GM21723 (cell line): ENCODE results near the gene ALDH8A1.
"Not testable (repeated sequence)": the region's sequence is repeated elsewhere in the genome, so short reads cannot be mapped to it uniquely, and the experiment has no call there.

Experiments
- ATAC-seq: cut with Tn5 transposase; IDR thresholded peaks from one replicate; pipeline ENCODE4 v1.9.1; 2021; ENCODE audit warnings: mild to moderate bottlenecking, moderate library complexity; ENCODE audit not compliant: unreplicated experiment

Gene ALDH8A1

DNA sequence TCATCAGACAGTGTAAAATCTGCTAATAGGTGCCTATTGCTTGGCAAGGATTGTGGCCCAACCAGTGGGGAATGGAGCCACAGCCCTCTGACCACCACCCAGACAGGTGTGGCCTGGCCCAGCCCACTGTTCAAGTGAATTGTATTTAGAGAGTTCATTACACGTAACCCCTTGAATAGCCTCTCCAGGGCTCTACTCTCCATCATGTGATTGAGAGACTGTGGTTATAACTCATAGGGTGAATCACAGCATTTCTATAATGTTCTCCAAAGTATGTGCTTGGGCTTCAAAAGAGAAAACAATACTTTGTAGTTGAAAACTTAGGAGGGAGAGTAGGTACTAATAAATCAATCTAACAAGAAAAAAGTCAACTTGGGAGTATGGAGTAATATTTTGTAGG lies 38.4 kb downstream of the ALDH8A1 start:
- ATAC-seq = no peak

DNA sequence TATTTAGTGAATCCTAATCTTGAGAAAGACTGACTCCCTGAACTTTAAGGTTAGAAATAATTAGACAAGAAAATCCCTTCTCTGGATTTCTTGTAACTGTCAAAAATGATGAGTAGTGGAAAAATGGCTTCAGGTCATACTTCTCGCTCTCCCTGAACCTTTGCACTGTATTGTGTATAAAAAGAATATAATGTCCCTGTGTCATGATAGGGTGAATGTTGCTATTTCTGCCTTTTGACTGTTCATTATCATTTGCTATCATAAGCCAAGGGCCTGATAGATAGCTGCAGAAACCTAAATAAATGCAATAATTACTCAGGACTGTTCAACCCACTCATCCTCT lies 39.3 kb downstream of the ALDH8A1 start:
- no peak for ATAC-seq

DNA sequence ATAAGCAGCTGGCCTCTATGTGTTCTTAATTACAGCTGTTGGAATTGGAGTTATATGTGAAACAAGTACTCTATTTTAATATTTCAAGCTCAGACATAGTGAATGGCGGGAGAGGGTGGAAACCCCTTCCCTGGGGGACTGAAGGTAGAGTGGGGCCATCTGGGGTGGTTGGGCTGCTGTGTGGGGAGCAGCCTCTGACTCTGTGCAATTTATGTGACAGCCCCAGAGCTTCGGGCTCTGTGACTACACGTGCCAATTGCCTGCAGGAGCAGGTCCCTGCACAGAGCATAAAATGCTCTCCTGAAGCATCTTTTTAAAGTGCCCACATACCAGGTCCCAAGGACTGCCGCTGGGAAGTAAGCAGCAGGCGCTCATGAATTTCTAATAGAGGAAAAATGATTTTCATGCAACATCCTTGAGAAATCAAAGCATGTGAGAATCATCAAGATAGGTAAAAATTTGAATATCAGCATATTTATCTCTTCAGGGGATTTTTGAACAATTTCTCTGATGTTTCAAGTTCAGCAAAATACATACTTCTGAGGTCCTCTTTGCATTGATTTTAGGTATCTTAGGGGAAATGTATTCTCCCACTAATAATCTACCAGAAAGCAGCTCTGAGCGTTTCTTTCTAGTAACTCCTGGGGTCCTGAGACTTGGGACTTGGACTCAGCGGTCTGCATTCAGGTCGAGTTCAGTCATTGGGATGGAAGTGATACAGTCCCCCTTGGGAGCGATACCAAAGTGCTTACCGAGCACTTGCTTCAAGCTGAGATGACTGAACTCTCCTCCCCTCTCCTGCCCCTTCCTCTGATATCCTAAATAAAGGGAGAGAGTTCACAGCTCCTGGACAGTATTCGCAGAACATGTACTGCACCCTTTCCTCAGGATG lies 40.0 kb downstream of the ALDH8A1 start:
- no peak for ATAC-seq

DNA sequence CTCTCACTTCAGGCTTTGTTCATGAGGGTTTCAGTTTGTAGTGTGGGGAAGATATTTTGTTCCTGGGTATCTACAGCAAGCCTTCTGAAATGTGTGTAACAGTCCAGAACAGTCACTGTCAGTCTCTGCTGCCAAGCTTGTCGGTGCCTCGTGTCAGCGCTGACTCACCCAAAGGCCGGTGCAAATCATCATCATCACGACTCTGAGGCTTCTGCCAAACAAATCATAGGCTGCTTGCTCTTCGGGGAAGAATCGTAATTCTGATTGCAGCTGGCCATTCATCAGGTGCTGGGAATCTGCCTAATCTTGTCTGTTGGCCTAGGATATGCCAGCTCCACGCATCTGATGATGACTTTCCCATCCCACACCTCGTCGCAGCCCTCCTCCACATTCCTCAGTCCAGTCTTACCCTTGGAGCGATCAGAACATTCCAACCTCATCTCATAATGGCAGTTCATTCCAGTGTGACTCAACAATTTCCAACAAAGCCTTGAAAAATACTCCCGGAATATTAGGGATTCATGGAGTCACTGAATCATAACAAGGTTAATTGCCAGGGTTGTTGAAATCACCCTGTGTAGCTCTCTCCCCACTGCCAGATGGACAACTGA lies 40.9 kb downstream of the ALDH8A1 start:
- no peak for ATAC-seq

DNA sequence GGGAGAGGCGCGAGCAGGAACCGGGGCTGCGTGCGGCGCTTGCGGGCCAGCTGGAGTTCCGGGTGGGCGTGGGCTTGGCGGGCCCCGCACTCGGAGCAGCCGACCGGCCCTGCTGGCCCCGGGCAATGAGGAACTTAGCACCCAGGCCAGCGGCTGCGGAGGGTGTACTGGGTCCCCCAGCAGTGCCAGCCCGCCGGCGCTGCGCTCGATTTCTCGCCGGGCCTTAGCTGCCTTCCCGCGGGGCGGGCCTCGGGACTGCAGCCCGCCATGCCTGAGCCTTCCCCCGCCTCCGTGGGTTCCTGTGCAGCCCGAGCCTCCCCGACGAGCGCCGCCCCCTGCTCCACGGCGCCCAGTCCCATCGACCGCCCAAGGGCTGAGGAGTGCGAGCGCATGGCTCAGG lies 45.2 kb downstream of the ALDH8A1 start:
- not testable (repeated sequence) for ATAC-seq

DNA sequence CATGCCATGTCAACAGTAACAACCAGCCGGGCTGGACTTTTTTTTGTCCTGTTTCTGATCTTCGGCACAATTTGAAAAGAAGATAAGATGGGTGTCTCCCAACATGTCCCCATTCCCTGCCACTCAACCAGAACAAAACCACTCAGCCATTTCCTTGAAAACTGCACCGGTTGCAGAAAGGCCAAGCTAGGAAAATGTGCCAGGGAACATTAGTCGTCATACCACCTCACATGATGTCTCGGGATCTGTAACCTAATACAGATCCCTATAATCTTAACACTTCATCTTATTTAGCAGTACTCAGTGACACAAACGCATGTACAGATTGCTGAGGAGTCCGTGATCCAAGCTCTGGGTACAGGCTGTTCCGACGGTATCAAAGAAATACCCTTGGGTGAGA lies 46.5 kb downstream of the ALDH8A1 start:
- ATAC-seq = no peak

DNA sequence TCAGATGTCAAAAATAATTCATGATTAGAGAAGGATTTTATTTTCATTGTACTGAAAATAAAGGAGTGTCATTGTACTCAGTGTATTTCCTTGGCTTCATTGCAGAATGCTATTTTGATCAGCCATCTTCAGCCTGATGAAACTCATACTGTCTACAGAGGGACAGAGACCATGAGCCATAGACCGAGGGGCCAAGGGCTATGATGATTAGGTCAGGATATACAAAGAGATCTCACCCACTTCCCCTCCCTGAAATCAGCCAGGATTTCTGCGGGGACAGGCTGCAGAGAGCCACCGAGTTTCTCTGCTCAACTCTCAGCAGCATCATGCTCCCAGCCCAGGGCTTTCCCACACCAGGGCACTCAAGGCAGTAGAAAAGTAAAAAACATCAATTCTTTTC lies 47.0 kb downstream of the ALDH8A1 start:
- no peak for ATAC-seq

DNA sequence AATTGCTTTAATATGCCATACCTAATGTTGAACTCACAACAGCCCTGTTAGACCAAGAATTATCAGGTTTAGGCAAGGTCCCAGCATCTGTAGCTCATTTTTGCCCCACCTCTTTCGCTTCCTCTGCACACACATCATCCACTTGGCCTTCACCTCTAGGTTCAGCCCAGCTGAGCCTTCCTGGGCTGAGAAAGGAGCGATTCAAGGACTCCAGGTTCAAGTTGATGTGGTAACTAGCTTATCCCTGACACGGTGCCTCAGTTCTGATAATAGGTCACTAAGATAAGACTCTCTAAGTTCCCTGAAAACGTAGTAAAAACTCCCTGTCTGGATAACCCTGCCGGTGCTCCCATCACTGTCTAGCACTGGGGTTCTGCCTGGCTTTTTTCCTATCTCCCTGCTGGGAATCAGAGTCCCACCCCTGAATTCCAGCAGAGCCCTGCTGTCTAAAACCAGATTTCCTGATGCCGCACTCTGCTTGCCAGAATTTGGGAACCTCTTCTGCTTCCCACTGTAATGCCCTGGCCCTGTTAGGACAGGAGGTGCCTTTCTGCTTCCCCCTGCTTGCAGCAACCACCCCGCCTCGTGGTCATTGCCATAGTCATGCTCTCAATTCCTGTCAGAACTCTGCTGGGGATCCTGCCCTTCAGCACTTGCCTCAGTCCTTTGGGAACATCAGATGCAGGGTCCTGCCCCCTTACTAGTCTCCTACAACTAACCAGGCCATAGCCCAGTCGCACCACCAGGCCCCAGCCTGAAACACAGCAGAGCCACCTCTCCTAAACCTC lies 47.6 kb downstream of the ALDH8A1 start:
- ATAC-seq = no peak

DNA sequence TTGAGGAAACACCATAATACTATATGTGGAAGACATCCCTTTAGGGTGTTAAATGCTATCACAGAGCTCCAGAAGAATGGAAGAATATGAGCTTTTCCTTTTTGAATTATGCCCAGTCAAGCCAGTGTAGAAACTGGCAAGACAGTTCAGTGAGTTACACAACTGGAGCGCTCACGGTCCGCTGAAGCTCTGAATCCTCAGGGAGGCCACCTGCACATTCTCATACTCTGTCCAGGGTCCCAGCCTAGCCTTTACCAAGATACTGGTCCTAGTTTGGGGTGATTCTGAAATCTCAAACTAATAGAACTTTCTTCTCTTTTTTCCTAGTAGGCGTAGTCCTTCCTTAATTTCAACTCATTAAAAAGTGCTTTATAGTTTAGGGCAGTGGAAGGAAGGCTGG lies 51.3 kb downstream of the ALDH8A1 start:
- ATAC-seq = no peak

DNA sequence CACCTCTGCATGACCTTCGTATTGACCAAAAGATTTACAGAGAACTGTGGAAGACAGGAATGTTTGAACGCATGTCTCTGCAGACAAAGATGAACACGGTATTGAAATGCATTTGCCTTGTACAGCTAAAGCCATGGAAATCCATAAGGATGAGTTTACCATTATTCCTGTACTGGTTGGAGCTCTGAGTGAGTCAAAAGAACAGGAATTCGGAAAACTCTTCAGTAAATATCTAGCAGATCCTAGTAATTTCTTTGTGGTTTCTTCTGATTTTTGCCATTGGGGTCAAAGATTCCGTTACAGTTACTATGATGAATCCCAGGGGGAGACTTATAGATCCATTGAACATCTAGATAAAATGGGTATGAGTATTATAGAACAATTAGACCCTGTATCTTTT lies 51.7 kb downstream of the ALDH8A1 start:
- ATAC-seq = not testable (repeated sequence)

DNA sequence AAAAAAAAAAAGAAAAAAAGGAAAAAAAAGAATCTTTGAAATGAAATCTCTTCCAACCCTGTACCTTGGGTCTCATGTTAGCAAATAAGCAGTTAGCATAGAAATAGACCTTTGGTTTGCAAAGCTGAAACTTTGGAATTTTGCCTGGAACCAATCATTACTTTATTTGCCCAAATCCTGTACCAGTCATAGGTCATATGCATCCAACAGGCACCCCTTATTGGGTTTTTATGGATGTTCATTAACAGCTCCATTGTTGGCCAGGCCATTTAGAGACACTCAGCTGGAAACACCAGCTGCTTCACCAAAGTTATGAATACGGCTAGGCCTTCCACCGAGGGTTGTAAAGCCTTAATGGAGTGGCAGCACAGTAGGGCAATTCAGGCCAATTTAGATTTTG lies 53.0 kb downstream of the ALDH8A1 start:
- ATAC-seq = no peak

DNA sequence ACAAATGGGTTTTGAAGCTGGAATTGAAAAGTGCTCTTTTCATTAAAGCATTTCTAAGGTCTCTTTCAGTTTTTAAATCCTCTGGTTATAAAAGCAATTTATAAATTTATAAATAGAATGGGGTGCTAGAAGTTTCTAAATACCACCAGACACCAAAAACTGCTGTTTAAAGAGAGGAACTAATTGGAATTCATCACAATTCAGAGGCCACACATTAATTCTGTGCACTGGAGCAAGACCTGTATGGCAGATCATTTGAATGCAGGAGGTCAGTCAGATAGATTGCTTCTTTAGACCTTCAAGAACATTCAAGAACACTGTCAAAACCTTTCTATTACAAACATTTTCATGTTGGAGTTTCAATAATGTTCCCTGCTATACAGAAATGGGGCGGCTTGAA lies 55.1 kb downstream of the ALDH8A1 start:
- ATAC-seq = no peak

DNA sequence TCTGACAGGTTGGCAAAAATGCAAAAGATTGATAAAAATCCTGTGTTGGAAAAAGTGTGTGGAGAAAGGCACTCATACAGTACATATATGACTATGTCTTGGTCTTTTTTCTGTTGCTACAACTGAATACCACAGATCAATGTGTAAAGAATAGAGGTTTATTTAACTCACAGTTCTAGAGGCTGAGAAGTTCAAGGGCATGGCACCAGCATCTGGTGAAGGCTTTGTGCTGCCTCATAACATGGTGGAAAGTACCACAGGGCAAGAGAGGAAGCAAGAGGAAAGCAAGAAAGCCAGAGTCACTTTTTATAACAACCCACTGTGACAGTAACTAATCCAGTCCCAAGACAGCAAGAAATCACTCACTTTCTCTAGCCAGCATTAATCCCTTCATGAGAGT lies 57.5 kb downstream of the ALDH8A1 start:
- no peak for ATAC-seq

DNA sequence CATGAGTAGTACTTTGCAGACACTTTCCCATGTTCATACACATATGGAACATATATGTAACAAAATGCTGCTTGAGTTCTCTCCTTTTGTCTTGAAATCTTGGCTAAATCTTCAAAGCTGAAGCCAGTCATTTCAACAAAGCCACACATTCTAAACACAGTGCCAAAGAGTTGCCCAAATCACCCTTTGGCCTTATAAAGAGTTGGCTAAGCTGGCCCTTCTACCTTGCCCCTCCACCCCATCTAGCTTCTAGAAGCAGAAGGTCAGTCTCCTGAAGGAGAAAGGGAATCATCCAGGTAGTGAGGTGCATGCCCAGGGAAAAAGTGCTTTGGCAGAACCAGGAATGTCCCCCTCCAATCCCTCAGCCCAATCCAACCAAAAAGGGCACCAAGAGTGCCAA lies 58.3 kb downstream of the ALDH8A1 start:
- ATAC-seq = no peak

DNA sequence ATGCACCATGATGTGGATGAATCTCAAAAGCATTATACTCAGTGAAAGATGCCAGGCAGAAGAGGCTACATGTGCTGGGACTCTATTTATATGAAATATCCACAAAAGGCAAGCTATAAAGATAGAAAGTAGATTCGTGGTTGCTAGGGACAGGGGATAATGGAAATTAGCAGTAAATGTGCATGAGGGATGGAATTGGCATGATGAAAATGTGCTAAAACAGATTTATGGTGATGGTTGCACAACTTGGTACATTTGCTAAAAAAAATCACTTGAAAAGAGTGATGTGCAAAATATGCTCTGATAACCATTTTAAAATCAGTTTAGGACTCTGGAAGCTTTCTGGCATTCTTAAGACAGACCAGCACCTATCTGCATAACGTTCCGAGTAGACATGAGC lies 61.6 kb downstream of the ALDH8A1 start:
- ATAC-seq = no peak

DNA sequence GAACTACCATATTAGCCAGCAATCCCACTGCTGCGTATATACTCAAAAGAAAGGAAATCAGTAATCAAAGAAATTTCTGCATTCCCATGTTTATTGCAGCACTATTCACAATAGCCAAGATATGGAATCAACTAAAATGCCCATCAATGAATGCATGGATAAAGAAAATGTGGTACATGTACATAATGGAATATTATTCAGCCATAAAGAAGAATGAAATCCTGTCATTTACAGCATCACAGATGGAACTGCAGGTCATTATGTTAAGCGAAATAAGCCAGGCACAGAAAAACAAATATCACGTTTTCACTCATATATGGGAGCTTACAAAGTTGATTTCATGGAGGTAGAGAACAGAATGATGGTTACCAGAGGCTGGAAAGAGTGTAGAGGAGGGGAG lies 65.1 kb downstream of the ALDH8A1 start:
- ATAC-seq = no peak

DNA sequence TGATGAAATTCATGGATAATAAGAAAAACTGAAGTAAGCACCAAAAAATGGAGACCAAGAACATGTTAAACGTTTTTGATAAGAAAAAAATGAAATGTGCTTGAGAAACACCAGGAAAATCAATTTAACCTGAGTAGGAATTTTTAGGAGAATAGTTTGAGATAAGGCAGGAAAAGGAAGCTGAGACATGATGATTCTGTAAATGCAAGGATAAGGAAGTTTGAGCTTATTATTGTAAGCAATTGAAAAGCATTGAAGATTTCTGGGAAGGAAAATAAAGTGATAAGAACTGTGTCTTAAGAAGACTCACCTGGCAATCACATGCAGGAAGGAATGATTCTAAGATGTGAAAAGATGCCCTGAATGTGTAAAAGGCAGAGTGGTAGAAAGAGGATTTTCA lies 66.6 kb downstream of the ALDH8A1 start:
- ATAC-seq = no peak

DNA sequence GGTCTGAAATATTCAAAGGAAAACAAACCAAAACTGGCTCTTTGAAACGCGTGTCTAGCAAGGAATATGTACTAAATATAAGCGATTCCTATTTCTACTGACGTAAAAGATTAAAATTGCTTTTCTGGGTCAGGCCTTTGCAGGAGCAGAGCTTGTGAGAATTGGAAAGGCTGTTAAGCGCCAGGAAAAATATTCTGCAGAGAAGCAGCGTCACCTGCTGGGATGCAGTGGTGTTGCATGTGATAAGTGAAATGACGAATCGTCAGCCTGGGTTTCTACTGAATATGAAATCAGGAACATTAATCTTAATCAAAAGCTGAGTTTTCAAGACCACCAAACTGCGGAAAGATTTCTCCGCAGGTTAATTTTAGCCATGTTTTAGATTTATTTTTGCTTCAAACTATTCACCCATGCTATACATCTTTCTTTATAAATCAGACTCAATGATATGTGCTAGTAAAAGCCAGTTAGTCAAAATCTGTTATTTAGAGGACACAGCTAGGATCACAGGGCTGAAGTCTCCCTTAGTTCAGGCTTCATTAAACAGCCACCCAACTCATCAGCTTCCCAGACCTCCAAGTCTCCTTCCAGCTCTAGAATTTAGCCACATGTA lies 67.4 kb downstream of the ALDH8A1 start:
- ATAC-seq = peak; percentile 72

DNA sequence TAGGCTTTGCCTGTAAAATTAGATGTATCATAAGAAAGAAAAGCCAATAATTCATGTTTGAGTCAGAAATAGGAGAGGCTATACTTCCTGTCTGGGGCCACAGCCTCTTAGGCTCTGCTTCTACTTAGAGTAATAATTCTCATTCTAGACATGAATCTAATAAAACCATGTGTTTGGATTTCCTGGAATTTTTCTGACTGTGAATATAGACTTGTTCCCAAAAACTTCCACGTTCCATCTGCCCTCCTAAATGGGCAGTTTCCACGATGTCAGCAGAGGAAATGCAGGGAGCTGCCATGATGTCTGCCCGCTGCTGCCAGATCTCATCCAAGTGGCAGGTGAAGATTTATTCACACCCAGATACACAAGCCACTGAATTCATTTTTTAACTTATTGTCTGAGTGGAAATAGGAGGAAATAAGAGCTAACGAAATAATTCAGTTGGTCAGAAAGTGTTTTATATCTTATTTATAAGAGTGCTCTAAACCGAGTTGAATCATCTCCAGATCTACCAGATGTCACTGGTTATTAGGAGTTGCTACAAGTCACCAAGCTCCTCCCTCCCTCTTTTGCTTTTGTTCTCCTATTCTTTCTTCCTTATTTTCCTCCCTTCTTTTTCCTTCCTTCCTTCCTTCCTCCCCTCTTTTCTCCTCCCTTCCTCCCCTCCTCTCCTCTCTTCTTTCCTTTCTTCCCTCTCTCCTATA lies 69.3 kb downstream of the ALDH8A1 start:
- ATAC-seq = no peak

DNA sequence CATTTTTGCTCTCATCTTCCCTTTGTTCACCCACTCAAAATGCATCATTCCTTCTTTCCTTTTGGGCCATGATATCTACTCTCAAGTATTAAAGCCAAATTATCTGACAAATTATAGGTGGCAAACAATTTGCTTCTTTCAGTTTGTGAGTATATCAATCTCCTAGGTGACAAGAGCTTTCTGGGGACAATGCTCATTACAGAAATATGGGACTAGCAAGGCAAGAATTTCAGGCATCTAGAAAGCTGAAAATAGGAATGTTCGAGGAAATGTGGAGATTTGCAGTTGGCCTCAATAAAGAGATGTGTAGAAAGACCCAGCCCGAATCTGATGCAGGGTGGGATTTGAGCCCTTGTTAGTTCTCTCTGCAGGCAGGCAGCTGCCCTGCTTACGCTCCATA lies 71.8 kb downstream of the ALDH8A1 start:
- no peak for ATAC-seq

DNA sequence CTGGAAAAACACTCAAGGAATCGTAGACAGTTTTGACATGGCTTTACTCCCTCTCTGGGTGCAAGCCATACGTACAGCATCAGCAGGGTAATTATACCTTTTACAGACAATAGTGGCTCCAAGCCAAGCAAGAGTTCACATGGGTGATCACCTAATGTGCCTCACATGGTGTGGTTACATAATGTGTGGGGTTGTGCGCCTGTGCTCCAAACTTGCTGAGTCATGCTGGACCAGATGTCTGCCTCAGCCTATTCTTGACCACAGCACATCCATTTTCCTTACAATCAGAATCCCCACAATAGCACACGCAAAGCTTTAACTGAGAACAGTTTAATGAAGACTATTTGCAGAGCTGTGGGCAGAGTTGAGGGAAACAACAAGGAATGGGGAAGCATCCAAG lies 74.5 kb downstream of the ALDH8A1 start:
- no peak for ATAC-seq
